B cell (primary cell): ENCODE data around the gene ZNF597. TPM values are rescaled to one million over a fixed set of nuclear protein-coding genes. Genes with fewer than 3 reads are reported as not detected.
"Not testable (repeated sequence)": the region's sequence is repeated elsewhere in the genome, so short reads cannot be mapped to it uniquely, and the experiment has no call there.

ENCODE experiments used
- ATAC-seq: fragments of 200-7000 bp; cut with Tn5 transposase; one replicate; pipeline ENCODE4 v1.10.0; 2021; ENCODE audit warnings: low read depth, mild to moderate bottlenecking, moderate number of reproducible peaks, moderate library complexity
- CTCF ChIA-PET: fragments of 350-600 bp; sonication (Branson Sonifier 250); formaldehyde crosslinking; loops from one replicate; lab custom pipeline; 2021; ENCODE audit warnings: antibody characterized with exemption, inconsistent platforms; lab: Charles Lee
- POLR2A ChIA-PET: fragments of 350-600 bp; sonication (Branson Sonifier 250); formaldehyde crosslinking; loops from one replicate; lab custom pipeline; 2021; ENCODE audit warnings: antibody characterized with exemption; lab: Charles Lee
- DNase-seq: peaks from one replicate; pipeline ENCODE4 v3.0.0; 2013
- H2AFZ ChIP-seq: 2 replicates; pipeline ENCODE4 v1.6.1; 2012; ENCODE audit warnings: mild to moderate bottlenecking, low read depth, low read length; ENCODE audit not compliant: insufficient read depth, poor library complexity, severe bottlenecking
- H3K27ac ChIP-seq, 2 donors: 1 replicate in 1 of 2; 2 replicates in 1 of 2; pipeline ENCODE4 v1.5.1; 2012 to 2013; ENCODE audit warnings: low read length in 2 of 2, mild to moderate bottlenecking in 2 of 2, moderate library complexity in 1 of 2
- H3K27me3 ChIP-seq, 4 experiments: fragments of 200-600 bp in 1 of 4; sonication (generic) in 1 of 4; replicated peaks in 1 of 4; 1 replicate in 2 of 4; 2 replicates in 2 of 4; pipeline versions ENCODE4 v1.6.1 to v1.7.0; 2013 to 2016; ENCODE audit warnings: low read length in 3 of 4, mild to moderate bottlenecking in 2 of 4, mixed read lengths in 1 of 4, moderate library complexity in 1 of 4; ENCODE audit not compliant: insufficient read depth in 4 of 4, control insufficient read depth in 3 of 4; ENCODE audit errors: control extremely low read depth in 1 of 4
- H3K36me3 ChIP-seq, 2 experiments: replicated peaks in 1 of 2; 1 replicate in 1 of 2; 2 replicates in 1 of 2; pipeline versions ENCODE4 v1.6.1 to v1.7.1; 2013; ENCODE audit warnings: low read length in 1 of 2; ENCODE audit not compliant: insufficient read depth in 2 of 2, control insufficient read depth in 1 of 2; ENCODE audit errors: control extremely low read depth in 1 of 2, extremely low read depth in 1 of 2
- H3K4me1 ChIP-seq, 2 donors: fragments of 200-600 bp in 1 of 2; sonication (generic) in 1 of 2; 1 replicate in 1 of 2; 2 replicates in 1 of 2; pipeline versions ENCODE4 v1.5.1 to v1.6.1; 2013 to 2017; ENCODE audit warnings: low read length in 2 of 2; ENCODE audit not compliant: control insufficient read depth in 2 of 2, insufficient read depth in 2 of 2
- H3K4me2 ChIP-seq: replicated peaks from 2 replicates; pipeline ENCODE3; 2012; ENCODE audit warnings: mild to moderate bottlenecking, low read depth, low read length; ENCODE audit not compliant: poor library complexity, severe bottlenecking
- H3K4me3 ChIP-seq, 5 experiments: fragments of 200-600 bp in 1 of 5; sonication (generic) in 1 of 5; 1 replicate in 3 of 5; 2 replicates in 2 of 5; pipeline versions ENCODE4 v1.5.1 to v1.7.0; 2011 to 2016; ENCODE audit warnings: low read length in 4 of 5, mild to moderate bottlenecking in 4 of 5, low read depth in 2 of 5, control low read depth in 1 of 5, moderate library complexity in 1 of 5; ENCODE audit not compliant: insufficient read depth in 1 of 5; ENCODE audit errors: control extremely low read depth in 1 of 5, extremely low read depth in 1 of 5
- H3K79me2 ChIP-seq: fragments of 200-600 bp; sonication (generic); one replicate; pipeline ENCODE4 v1.6.0; 2016; ENCODE audit warnings: low read length; ENCODE audit not compliant: control insufficient read depth, insufficient read depth
- H3K9ac ChIP-seq: fragments of 200-600 bp; sonication (generic); 2 replicates; pipeline ENCODE4 v1.6.1; 2017; ENCODE audit warnings: mild to moderate bottlenecking, low read length, moderate library complexity
- H3K9me3 ChIP-seq, 3 donors: one replicate each; pipeline versions ENCODE4 v1.6.1 to v1.7.1; 2013; ENCODE audit warnings: low read length in 2 of 3; ENCODE audit not compliant: control insufficient read depth in 2 of 3, insufficient read depth in 1 of 3; ENCODE audit errors: control extremely low read depth in 1 of 3
- H4K20me1 ChIP-seq: 2 replicates; pipeline ENCODE4 v1.6.0; 2012; ENCODE audit warnings: mild to moderate bottlenecking, low read length; ENCODE audit not compliant: insufficient read depth, control insufficient read depth, poor library complexity, severe bottlenecking
- H3K27ac Mint-ChIP-seq: one replicate; pipeline ENCODE4 v1.8.0; 2021; ENCODE audit warnings: mixed read lengths
- H3K27me3 Mint-ChIP-seq: one replicate; pipeline ENCODE4 v1.8.0; 2021; ENCODE audit warnings: mixed read lengths
- H3K4me1 Mint-ChIP-seq: one replicate; pipeline ENCODE4 v1.8.0; 2021; ENCODE audit warnings: mixed read lengths
- H3K4me3 Mint-ChIP-seq: one replicate; pipeline ENCODE4 v1.8.0; 2021; ENCODE audit warnings: mixed read lengths
- H3K9me3 Mint-ChIP-seq: one replicate; pipeline ENCODE4 v1.8.0; 2022; ENCODE audit warnings: mixed read lengths; ENCODE audit not compliant: insufficient read depth
- EZH2 ChIP-seq: IDR thresholded peaks from 2 replicates; pipeline ENCODE4 v1.6.1; 2012; ENCODE audit warnings: borderline replicate concordance, low read depth, mild to moderate bottlenecking, moderate library complexity, low read length; ENCODE audit not compliant: insufficient read depth, poor library complexity, severe bottlenecking
- WGBS: methylation state at CpG from one replicate; pipeline ENCODE4 v1.1.5; 2013; ENCODE audit warnings: missing lambda C conversion rate; ENCODE audit not compliant: insufficient coverage; 5-methylcytosine and 5-hydroxymethylcytosine counted together
- intact Hi-C: fragments of 100-400 bp; cut with micrococcal nuclease; formaldehyde crosslinking; loops from one replicate; pipeline ENCODE4 v1.10.0; 2022
- polyA plus RNA-seq: library from polyadenylated mRNA; depleted of rRNA; stranded (reverse); fragments of >200 nt; gene quantifications from 2 replicates; pipeline ENCODE4 v1.2.3, GENCODE V29; 2012
- total RNA-seq, 2 donors: library from RNA; stranded (reverse); fragments of 120-200 nt in 1 of 2; gene quantifications; 1 replicate in 1 of 2; 2 replicates in 1 of 2; pipeline versions ENCODE4 v1.2.3 to v1.2.4, GENCODE V29; 2013 to 2022
- TF ChIP-seq, protein P1 (sequence below): fragments of 200-600 bp; IDR thresholded peaks from one replicate; pipeline ENCODE4 v1.8.0; 2022; ENCODE audit warnings: antibody characterized with exemption, mild to moderate bottlenecking

ZNF597 gene
- total and polyA plus RNA-seq, 2 donors (not counting 1 experiment from before 2014, with no cell fraction given): 1.3 to 5.0 TPM

DNA sequence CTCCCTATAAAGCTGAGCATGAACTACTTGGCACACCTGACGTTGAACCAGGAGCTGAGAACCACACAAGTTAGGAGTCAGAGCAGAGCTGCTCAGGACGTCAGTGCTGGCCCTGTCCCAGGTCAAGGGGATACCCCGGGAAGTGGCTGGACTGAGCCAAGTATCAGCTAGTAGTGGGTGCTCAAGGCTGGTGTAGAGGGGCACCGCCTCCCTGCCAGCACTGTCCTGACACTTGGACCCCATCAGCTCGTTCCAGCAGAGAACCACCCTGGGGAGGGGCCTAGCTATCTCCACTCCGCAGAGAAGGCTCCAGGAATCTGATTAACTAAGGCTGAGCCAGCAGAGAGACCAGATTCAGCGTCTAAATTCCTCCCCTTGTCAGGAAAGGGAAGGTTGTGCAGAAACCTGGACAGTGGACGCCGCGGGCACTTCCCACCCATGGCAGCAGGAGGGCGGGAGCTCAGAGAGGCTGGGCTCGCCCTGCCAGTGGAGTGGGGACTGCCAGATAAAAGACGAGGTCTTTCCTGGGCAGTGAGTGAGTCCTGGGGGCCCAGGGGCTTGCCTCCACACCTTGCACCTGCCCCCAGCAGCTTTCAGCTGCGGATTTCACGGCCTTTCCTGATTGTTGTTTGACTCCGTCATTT lies 31.0 kb upstream of the ZNF597 start:
- peaks cover 0 to 26% (median 6%) of the 10 kb centered on the region in 3 donors for H3K9me3 ChIP-seq
- POLR2A ChIA-PET: no interaction called here
- peaks cover 0 to 10% of the 10 kb centered on the region in 2 experiments for H3K36me3 ChIP-seq
- no peak for ATAC-seq
- Mint-ChIP-seq H3K27me3 (no peaks in the 10 kb centered on the region), H3K27ac (no peak overlapping the region), H3K9me3 (no peaks in the 10 kb centered on the region), H3K4me3 (no peak overlapping the region), H3K4me1 (peaks cover 8% of the 10 kb centered on the region)
- no peak overlapping the region for H3K9ac ChIP-seq
- CTCF ChIA-PET: interaction anchor here (1.0 kb wide), 1 partner anchor 11 kb away, joined by 4 read pairs; no protein-coding TSS in a partner anchor
- no peak overlapping the region for H3K27ac ChIP-seq
- H4K20me1 ChIP-seq: peaks cover 64% of the 10 kb centered on the region
- H3K4me2 ChIP-seq: no peak overlapping the region
- H3K27me3 ChIP-seq: no peaks in the 10 kb centered on the region
- H3K79me2 ChIP-seq: peaks cover 81% of the 10 kb centered on the region
- no peaks in the 10 kb centered on the region for H3K4me1 ChIP-seq
- no peak overlapping the region for H3K4me3 ChIP-seq
- intact Hi-C loops: no loop called here
- WGBS: 97% methylated on average over 16 of the region's 16 CpGs
- DNase-seq: no peak
- H2AFZ ChIP-seq: no peak overlapping the region
- TF ChIP-seq EZH2: no peak
- TF ChIP-seq, protein P1, sequence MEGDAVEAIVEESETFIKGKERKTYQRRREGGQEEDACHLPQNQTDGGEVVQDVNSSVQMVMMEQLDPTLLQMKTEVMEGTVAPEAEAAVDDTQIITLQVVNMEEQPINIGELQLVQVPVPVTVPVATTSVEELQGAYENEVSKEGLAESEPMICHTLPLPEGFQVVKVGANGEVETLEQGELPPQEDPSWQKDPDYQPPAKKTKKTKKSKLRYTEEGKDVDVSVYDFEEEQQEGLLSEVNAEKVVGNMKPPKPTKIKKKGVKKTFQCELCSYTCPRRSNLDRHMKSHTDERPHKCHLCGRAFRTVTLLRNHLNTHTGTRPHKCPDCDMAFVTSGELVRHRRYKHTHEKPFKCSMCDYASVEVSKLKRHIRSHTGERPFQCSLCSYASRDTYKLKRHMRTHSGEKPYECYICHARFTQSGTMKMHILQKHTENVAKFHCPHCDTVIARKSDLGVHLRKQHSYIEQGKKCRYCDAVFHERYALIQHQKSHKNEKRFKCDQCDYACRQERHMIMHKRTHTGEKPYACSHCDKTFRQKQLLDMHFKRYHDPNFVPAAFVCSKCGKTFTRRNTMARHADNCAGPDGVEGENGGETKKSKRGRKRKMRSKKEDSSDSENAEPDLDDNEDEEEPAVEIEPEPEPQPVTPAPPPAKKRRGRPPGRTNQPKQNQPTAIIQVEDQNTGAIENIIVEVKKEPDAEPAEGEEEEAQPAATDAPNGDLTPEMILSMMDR: no peak

GRCh38 chr16:3473596-3473943 lies 30.3 kb upstream of the ZNF597 start:
- H3K27ac Mint-ChIP-seq, intact Hi-C loops, ATAC-seq, H3K27ac ChIP-seq, CTCF ChIA-PET, DNase-seq, POLR2A ChIA-PET, H3K27me3 ChIP-seq, H3K36me3 ChIP-seq, H3K4me3 Mint-ChIP-seq, H3K4me3 ChIP-seq, H3K9ac ChIP-seq, H3K4me1 Mint-ChIP-seq, H3K9me3 Mint-ChIP-seq, H3K4me1 ChIP-seq, H2AFZ ChIP-seq, H3K4me2 ChIP-seq, H3K27me3 Mint-ChIP-seq: not testable (repeated sequence)
- H4K20me1 ChIP-seq: peaks cover 71% of the 10 kb centered on the region
- WGBS: 100% methylated on average over 1 of the region's 3 CpGs
- peaks cover 85% of the 10 kb centered on the region for H3K79me2 ChIP-seq
- H3K9me3 ChIP-seq: peaks cover 0 to 26% (median 6%) of the 10 kb centered on the region in 3 donors
